ENCODE data around the gene SLC36A1. TPM values are rescaled to one million over a fixed set of nuclear protein-coding genes. Genes with fewer than 3 reads are reported as not detected.

SLC36A1 gene
- total RNA-seq, 1 donor from 2014 or later, result 14.2 TPM

DNA sequence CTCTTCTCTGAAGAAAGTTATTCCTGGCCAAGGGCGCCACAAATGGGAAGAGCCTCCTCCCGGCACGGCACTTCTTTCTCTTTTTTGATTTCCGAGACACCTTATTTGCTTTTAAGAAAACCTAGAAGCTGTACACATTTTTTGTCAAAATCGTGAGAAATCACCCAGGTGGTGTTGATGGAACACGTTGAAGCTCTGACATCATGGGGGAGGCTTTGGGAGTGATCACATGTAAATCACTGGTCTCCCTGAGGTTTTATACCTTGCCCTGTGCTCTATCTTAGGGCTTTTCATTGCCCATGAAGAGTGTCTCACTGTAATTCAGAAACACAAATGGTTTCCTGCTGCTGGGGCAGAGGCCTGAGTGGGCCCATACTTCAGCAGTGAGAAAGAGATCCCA is 27.4 kb downstream of the SLC36A1 start:
- Mint-ChIP-seq H3K27ac (no peak overlapping the region), H3K4me1 (ENCODE audit: low read depth) (peaks cover 2% of the 10 kb centered on the region), H3K36me3 (ENCODE audit: insufficient read depth) (peaks cover 2% of the 10 kb centered on the region), H3K4me3 (ENCODE audit: low read depth) (no peak overlapping the region), H3K27me3 (no peaks in the 10 kb centered on the region), H3K9me3 (ENCODE audit: low read depth) (no peaks in the 10 kb centered on the region)
- DNase-seq (ENCODE audit: low spot score, unreplicated experiment), result no peak
- no peak for TF ChIP-seq CTCF (IDR thresholded peaks at IDR 0.05; ENCODE audit: unreplicated experiment)

- Mint-ChIP-seq H3K4me1 (ENCODE audit: low read depth) (peaks cover 2% of the 10 kb centered on the region), H3K36me3 (ENCODE audit: insufficient read depth) (peaks cover 2% of the 10 kb centered on the region), H3K27ac (no peak overlapping the region), H3K9me3 (ENCODE audit: low read depth) (no peaks in the 10 kb centered on the region), H3K4me3 (ENCODE audit: low read depth) (no peak overlapping the region), H3K27me3 (no peaks in the 10 kb centered on the region)
- TF ChIP-seq CTCF (IDR thresholded peaks at IDR 0.05; ENCODE audit: unreplicated experiment), result no peak
- DNase-seq (ENCODE audit: low spot score, unreplicated experiment), result no peak
Measured at GRCh38 chr5:151475388-151475787, 28.0 kb downstream of the SLC36A1 start.

DNA sequence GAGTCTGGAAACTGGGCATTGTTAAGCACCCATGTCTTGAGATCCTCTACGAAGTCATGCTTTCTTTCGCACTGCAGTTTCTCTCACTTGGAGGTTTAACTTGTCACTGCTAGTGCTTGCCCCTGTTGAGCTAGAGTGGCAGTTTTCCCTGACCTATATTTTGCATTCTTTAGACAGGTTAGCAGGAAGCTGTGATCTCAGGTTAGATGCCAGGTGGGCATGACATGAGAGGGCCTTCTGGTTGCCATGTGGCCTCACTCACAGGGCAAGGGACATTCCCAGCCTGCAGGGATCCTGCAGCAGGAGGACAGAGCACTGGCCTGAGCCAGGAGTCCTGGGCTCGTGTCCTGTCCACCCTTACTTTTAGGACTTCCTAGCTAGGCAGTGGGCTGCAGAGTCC is 28.6 kb downstream of the SLC36A1 start:
- H3K27ac Mint-ChIP-seq, result no peak overlapping the region

GRCh38 chr5:151477101-151477500 is 29.7 kb downstream of the SLC36A1 start:
- Mint-ChIP-seq H3K27me3 (no peaks in the 10 kb centered on the region), H3K4me1 (ENCODE audit: low read depth) (no peaks in the 10 kb centered on the region), H3K4me3 (ENCODE audit: low read depth) (no peak overlapping the region), H3K36me3 (ENCODE audit: insufficient read depth) (peaks cover 2% of the 10 kb centered on the region), H3K9me3 (ENCODE audit: low read depth) (no peaks in the 10 kb centered on the region), H3K27ac (no peak overlapping the region)
- TF ChIP-seq CTCF (IDR thresholded peaks at IDR 0.05; ENCODE audit: unreplicated experiment), result no peak
- DNase-seq (ENCODE audit: low spot score, unreplicated experiment), result no peak

More for the DNA sequence above, 28.6 kb downstream of the SLC36A1 start:
- no peaks in the 10 kb centered on the region for H3K27me3 Mint-ChIP-seq
- no peak for TF ChIP-seq CTCF (IDR thresholded peaks at IDR 0.05; ENCODE audit: unreplicated experiment)
- no peak overlapping the region for H3K4me3 Mint-ChIP-seq (ENCODE audit: low read depth)
- H3K36me3 Mint-ChIP-seq (ENCODE audit: insufficient read depth), result peaks cover 2% of the 10 kb centered on the region
- H3K9me3 Mint-ChIP-seq (ENCODE audit: low read depth), result no peaks in the 10 kb centered on the region
- no peaks in the 10 kb centered on the region for H3K4me1 Mint-ChIP-seq (ENCODE audit: low read depth)
- DNase-seq (ENCODE audit: low spot score, unreplicated experiment), result no peak

DNA sequence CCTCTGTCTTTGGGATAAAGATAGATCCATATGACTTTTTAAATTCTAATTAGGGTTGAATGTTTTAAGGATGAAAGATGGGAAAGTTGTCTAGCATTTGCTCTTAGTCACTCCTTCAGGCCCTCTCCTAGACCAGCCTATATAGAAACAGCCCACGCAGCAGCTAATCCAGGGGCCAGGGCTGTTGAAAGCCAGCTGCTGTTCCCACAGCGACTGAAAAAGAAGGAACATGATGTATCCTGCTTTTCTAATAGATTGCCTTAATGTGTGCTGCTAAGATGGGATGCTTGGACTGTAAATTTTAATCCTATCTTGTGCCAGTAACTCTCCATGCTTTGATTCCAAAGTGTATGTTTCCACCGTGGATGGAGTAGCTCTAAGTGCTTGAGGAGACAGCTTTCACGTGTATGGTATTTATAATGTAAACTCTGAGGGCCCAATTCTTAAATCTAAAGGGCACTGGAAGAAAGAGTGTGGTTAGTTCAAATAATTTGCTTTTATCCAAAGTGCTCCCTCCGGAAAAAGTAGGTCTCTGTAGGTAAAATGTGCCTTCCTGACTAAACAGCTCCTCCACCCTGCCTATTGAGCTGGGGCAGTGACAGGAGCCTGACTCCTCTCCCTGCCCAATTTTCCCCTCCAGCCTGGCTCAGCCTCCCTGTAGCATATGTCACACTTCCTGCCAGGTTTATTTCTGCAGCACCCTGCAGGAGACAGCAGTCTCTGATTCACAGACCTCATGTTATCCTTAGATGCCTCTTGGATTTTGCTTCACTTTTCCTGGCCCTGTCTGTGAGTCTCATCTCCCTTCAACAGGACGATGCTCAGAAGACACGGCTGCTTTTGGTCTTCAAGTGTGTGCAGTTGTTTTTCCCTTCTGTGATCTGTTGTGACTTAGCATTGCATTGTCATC is 33.2 kb downstream of the SLC36A1 start:
- H3K36me3 Mint-ChIP-seq (ENCODE audit: insufficient read depth), result no peaks in the 10 kb centered on the region
- TF ChIP-seq CTCF (IDR thresholded peaks at IDR 0.05; ENCODE audit: unreplicated experiment), result no peak
- no peaks in the 10 kb centered on the region for H3K9me3 Mint-ChIP-seq (ENCODE audit: low read depth)
- no peak overlapping the region for H3K4me3 Mint-ChIP-seq (ENCODE audit: low read depth)
- no peaks in the 10 kb centered on the region for H3K4me1 Mint-ChIP-seq (ENCODE audit: low read depth)
- no peak for DNase-seq (ENCODE audit: low spot score, unreplicated experiment)
- no peak overlapping the region for H3K27ac Mint-ChIP-seq
- H3K27me3 Mint-ChIP-seq, result no peaks in the 10 kb centered on the region

Data from progenitor cell of endocrine pancreas (in vitro differentiated cells).